ENCODE data around the gene MUC5B. TPM values are rescaled to one million over a fixed set of nuclear protein-coding genes. Genes with fewer than 3 reads are reported as not detected.

The MUC5B gene
- total and polyA plus RNA-seq, 2 donors (not counting 1 experiment from before 2014, with no cell fraction given), result not detected

DNA sequence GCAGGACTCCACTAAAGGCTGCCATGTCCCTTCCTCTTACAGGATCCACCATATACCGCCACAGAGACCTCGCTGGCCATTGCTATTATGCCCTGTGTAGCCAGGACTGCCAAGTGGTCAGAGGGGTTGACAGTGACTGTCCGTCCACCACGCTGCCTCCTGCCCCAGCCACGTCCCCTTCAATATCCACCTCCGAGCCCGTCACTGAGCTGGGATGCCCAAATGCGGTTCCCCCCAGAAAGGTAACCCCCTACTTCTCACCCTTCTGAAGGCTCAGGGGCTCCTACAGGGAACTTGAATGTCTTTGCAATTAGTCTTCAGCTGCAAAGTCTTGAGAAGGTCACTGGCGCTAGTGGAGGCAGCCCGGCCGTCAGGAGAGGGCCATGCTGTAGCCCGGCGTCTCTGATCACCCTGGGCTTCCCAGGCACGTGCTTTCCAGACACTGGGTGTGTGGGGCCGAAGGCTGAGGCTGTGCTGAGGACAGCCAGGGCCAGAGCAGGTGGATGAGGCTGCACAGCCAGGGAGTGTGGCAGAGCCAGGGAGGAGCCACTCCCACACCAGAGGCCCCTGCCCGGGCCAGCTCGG lies 30.0 kb upstream of the MUC5B start:
- H3K4me1 Mint-ChIP-seq, result no peaks in the 10 kb centered on the region
- 90% methylated on average over 12 of the region's 17 CpGs for WGBS (ENCODE audit: insufficient coverage)
- H3K4me2 ChIP-seq (replicated peaks; ENCODE audit: low read depth, low read length, poor library complexity, severe bottlenecking), result no peak overlapping the region
- DNase-seq (peak; percentile 1), ATAC-seq (ENCODE audit: low read depth) (no peak)
- H3K27me3 Mint-ChIP-seq, result no peaks in the 10 kb centered on the region
- no peaks in the 10 kb centered on the region for H3K4me1 ChIP-seq (ENCODE audit: control insufficient read depth in 2 of 2, insufficient read depth in 2 of 2, low read length in 2 of 2)
- POLR2A ChIA-PET, result no interaction called here
- no peaks in the 10 kb centered on the region for H4K20me1 ChIP-seq (ENCODE audit: control insufficient read depth, insufficient read depth, low read length, poor library complexity, severe bottlenecking)
- no peaks in the 10 kb centered on the region for H3K9me3 Mint-ChIP-seq (ENCODE audit: insufficient read depth)
- no peak for TF ChIP-seq EZH2 (IDR thresholded peaks at IDR 0.05; ENCODE audit: borderline replicate concordance, insufficient read depth, low read depth, low read length, poor library complexity, severe bottlenecking)
- TF ChIP-seq, protein P1, sequence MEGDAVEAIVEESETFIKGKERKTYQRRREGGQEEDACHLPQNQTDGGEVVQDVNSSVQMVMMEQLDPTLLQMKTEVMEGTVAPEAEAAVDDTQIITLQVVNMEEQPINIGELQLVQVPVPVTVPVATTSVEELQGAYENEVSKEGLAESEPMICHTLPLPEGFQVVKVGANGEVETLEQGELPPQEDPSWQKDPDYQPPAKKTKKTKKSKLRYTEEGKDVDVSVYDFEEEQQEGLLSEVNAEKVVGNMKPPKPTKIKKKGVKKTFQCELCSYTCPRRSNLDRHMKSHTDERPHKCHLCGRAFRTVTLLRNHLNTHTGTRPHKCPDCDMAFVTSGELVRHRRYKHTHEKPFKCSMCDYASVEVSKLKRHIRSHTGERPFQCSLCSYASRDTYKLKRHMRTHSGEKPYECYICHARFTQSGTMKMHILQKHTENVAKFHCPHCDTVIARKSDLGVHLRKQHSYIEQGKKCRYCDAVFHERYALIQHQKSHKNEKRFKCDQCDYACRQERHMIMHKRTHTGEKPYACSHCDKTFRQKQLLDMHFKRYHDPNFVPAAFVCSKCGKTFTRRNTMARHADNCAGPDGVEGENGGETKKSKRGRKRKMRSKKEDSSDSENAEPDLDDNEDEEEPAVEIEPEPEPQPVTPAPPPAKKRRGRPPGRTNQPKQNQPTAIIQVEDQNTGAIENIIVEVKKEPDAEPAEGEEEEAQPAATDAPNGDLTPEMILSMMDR (IDR thresholded peaks at IDR 0.05), result no peak
- peaks cover 0 to 9% (median 0%) of the 10 kb centered on the region in 3 donors for H3K9me3 ChIP-seq (ENCODE audit: control extremely low read depth in 1 of 3, control insufficient read depth in 2 of 3, insufficient read depth in 1 of 3, low read length in 2 of 3)
- no peak overlapping the region for H3K9ac ChIP-seq (ENCODE audit: low read length)
- CTCF ChIA-PET, result no interaction called here
- no peak overlapping the region for H3K27ac Mint-ChIP-seq
- H3K4me3 Mint-ChIP-seq, result no peak overlapping the region
- peaks cover 0 to 2% (median 0%) of the 10 kb centered on the region in 4 experiments for H3K27me3 ChIP-seq (replicated peaks in 1 of 4; ENCODE audit: control extremely low read depth in 1 of 4, control insufficient read depth in 3 of 4, insufficient read depth in 4 of 4, low read length in 3 of 4)
- H2AFZ ChIP-seq (ENCODE audit: insufficient read depth, low read depth, low read length, poor library complexity, severe bottlenecking), result no peak overlapping the region
- no peak overlapping the region for H3K4me3 ChIP-seq (ENCODE audit: control extremely low read depth in 1 of 5, extremely low read depth in 1 of 5, insufficient read depth in 1 of 5, low read depth in 2 of 5, low read length in 4 of 5)
- H3K79me2 ChIP-seq (ENCODE audit: control insufficient read depth, insufficient read depth, low read length), result no peaks in the 10 kb centered on the region
- H3K36me3 ChIP-seq (replicated peaks in 1 of 2; ENCODE audit: control extremely low read depth in 1 of 2, control insufficient read depth in 1 of 2, extremely low read depth in 1 of 2, insufficient read depth in 2 of 2, low read length in 1 of 2), result no peaks in the 10 kb centered on the region
- intact Hi-C loops (cut with micrococcal nuclease), result no loop called here
- H3K27ac ChIP-seq (ENCODE audit: low read length in 2 of 2), result no peak overlapping the region

DNA sequence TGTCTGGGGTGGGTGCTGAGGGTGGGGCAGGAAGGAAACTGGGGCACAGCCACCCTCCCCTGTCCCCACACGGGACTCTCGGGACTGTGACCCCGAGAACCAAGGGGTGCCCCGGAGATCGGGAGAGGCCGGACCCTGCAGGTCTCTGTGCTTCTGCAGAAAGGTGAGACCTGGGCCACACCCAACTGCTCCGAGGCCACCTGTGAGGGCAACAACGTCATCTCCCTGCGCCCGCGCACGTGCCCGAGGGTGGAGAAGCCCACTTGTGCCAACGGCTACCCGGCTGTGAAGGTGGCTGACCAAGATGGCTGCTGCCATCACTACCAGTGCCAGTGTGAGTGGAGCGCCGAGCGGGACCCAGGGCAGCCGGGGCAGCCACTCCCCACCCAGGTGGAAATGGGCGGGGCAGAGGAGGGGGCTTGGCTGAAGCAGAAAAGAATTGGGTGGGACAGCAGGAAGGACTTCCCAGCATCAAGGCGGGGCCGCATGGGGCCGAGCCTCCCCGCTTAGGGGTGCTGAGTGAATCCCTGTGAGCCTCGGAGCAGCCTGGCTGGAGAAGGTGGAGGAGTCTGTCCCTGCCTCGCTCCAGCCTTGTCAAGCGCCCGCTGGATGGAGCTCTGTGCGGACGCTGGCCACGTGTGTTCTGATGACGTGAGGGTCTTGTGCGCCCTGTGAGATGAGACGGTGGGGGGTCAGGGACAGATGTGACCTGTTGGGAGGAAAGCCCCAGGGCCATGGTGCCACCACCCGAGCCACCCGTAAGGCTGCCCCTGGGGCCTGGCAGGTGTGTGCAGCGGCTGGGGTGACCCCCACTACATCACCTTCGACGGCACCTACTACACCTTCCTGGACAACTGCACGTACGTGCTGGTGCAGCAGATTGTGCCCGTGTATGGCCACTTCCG lies 29.3 kb upstream of the MUC5B start:
- no peak overlapping the region for H3K4me3 Mint-ChIP-seq
- ChIA-PET CTCF (no interaction called here), POLR2A (no interaction called here)
- no peak overlapping the region for H3K4me2 ChIP-seq (replicated peaks; ENCODE audit: low read depth, low read length, poor library complexity, severe bottlenecking)
- H3K36me3 ChIP-seq (replicated peaks in 1 of 2; ENCODE audit: control extremely low read depth in 1 of 2, control insufficient read depth in 1 of 2, extremely low read depth in 1 of 2, insufficient read depth in 2 of 2, low read length in 1 of 2), result no peaks in the 10 kb centered on the region
- H2AFZ ChIP-seq (ENCODE audit: insufficient read depth, low read depth, low read length, poor library complexity, severe bottlenecking), result no peak overlapping the region
- peaks cover 0 to 2% (median 0%) of the 10 kb centered on the region in 4 experiments for H3K27me3 ChIP-seq (replicated peaks in 1 of 4; ENCODE audit: control extremely low read depth in 1 of 4, control insufficient read depth in 3 of 4, insufficient read depth in 4 of 4, low read length in 3 of 4)
- 95% methylated on average over 37 of the region's 43 CpGs for WGBS (ENCODE audit: insufficient coverage)
- H4K20me1 ChIP-seq (ENCODE audit: control insufficient read depth, insufficient read depth, low read length, poor library complexity, severe bottlenecking), result no peaks in the 10 kb centered on the region
- intact Hi-C loops (cut with micrococcal nuclease), result no loop called here
- no peaks in the 10 kb centered on the region for H3K4me1 ChIP-seq (ENCODE audit: control insufficient read depth in 2 of 2, insufficient read depth in 2 of 2, low read length in 2 of 2)
- no peak overlapping the region for H3K27ac Mint-ChIP-seq
- H3K9me3 ChIP-seq (ENCODE audit: control extremely low read depth in 1 of 3, control insufficient read depth in 2 of 3, insufficient read depth in 1 of 3, low read length in 2 of 3), result peaks cover 0 to 9% (median 0%) of the 10 kb centered on the region in 3 donors
- no peak overlapping the region for H3K9ac ChIP-seq (ENCODE audit: low read length)
- H3K4me3 ChIP-seq (ENCODE audit: control extremely low read depth in 1 of 5, extremely low read depth in 1 of 5, insufficient read depth in 1 of 5, low read depth in 2 of 5, low read length in 4 of 5), result no peak overlapping the region
- no peak for ATAC-seq (ENCODE audit: low read depth)
- no peaks in the 10 kb centered on the region for H3K79me2 ChIP-seq (ENCODE audit: control insufficient read depth, insufficient read depth, low read length)
- no peaks in the 10 kb centered on the region for H3K27me3 Mint-ChIP-seq
- H3K27ac ChIP-seq (ENCODE audit: low read length in 2 of 2), result no peak overlapping the region
- H3K4me1 Mint-ChIP-seq, result no peaks in the 10 kb centered on the region
- TF ChIP-seq, protein P1 (IDR thresholded peaks at IDR 0.05), result no peak
- no peak for TF ChIP-seq EZH2 (IDR thresholded peaks at IDR 0.05; ENCODE audit: borderline replicate concordance, insufficient read depth, low read depth, low read length, poor library complexity, severe bottlenecking)
- DNase-seq, result peak; percentile 7
- H3K9me3 Mint-ChIP-seq (ENCODE audit: insufficient read depth), result no peaks in the 10 kb centered on the region

Data from B cell (primary cell).